Ovary (tissue), 3 donors: ENCODE data around the gene COPS4.

Source experiments
- CTCF ChIP-seq, 3 donors: fragments of 450-650 bp in 2 of 3; fragments of 200-600 bp in 1 of 3; IDR thresholded peaks; one replicate each; pipeline versions ENCODE4 v1.5.1 to v1.8.0; 2016 to 2022; ENCODE audit warnings: antibody characterized with exemption in 3 of 3, mild to moderate bottlenecking in 1 of 3
- EP300 ChIP-seq: sonication (generic); formaldehyde crosslinking; IDR thresholded peaks from one replicate; pipeline ENCODE4 v1.6.1; 2017; ENCODE audit warnings: antibody characterized with exemption
- POLR2A ChIP-seq: fragments of 450-650 bp; IDR thresholded peaks from one replicate; pipeline ENCODE4 v1.6.1; 2017; ENCODE audit warnings: antibody characterized with exemption, mild to moderate bottlenecking, moderate library complexity
- donor health status: DM: no; HTN: no; CAD: no.

DNA sequence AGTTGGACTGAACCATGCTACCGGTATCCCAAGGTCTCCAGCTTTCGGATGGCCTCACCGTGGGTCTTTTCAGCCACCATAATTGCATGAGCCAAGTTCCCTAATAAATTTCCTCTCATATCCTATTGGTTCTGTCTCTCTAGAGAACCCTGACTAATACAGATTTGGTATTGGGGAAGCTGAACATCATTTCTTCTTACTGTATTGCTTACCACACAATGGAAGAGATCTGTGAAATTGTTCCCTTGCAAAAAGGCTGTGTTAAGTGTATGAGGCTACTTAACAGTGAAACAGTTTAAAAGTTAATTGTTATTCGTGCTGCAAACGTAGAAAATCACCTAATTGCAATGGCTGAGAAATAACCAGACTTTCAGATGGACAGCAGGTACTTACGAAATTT lies 45.6 kb downstream of the COPS4 start:
- TF ChIP-seq CTCF (IDR thresholded peaks at IDR 0.05) = no peak
- TF ChIP-seq EP300 = no peak
- TF ChIP-seq POLR2A = no peak
